GM19463 (cell line): ENCODE measurements around the gene DACH1.

Experiments used
- ATAC-seq: cut with Tn5 transposase; IDR thresholded peaks from one replicate; pipeline ENCODE4 v1.9.1; 2021; ENCODE audit warnings: mild to moderate bottlenecking, moderate library complexity; ENCODE audit not compliant: unreplicated experiment

The DACH1 gene

GRCh38 chr13:71830736-71831135 is 36.3 kb downstream of the DACH1 start:
- no peak for ATAC-seq

GRCh38 chr13:71830323-71830722 is 36.7 kb downstream of the DACH1 start:
- ATAC-seq: no peak

- no peak for ATAC-seq
Observed at GRCh38 chr13:71829547-71829946, 37.5 kb downstream of the DACH1 start.

GRCh38 chr13:71828564-71828963 is 38.4 kb downstream of the DACH1 start:
- ATAC-seq: no peak

GRCh38 chr13:71828117-71828516 is 38.9 kb downstream of the DACH1 start:
- no peak for ATAC-seq

- ATAC-seq: no peak
Observed at GRCh38 chr13:71827241-71827640, 39.8 kb downstream of the DACH1 start.

GRCh38 chr13:71820699-71821098 is 46.3 kb downstream of the DACH1 start:
- ATAC-seq: no peak

GRCh38 chr13:71817335-71817734 is 49.7 kb downstream of the DACH1 start:
- ATAC-seq: no peak

- ATAC-seq: no peak
Observed at GRCh38 chr13:71814806-71815360, 52.1 kb downstream of the DACH1 start.

- no peak for ATAC-seq
Observed at GRCh38 chr13:71813187-71813586, 53.8 kb downstream of the DACH1 start.

GRCh38 chr13:71811344-71811743 is 55.7 kb downstream of the DACH1 start:
- ATAC-seq: no peak

GRCh38 chr13:71808708-71809107 is 58.3 kb downstream of the DACH1 start:
- no peak for ATAC-seq

- ATAC-seq: no peak
Observed at GRCh38 chr13:71806886-71807285, 60.1 kb downstream of the DACH1 start.

- ATAC-seq: no peak
Observed at GRCh38 chr13:71803066-71803465, 63.9 kb downstream of the DACH1 start.

GRCh38 chr13:71801781-71802180 is 65.2 kb downstream of the DACH1 start:
- ATAC-seq: no peak

GRCh38 chr13:71801165-71801760 is 65.7 kb downstream of the DACH1 start:
- ATAC-seq: no peak

- no peak for ATAC-seq
Observed at GRCh38 chr13:71799324-71799723, 67.7 kb downstream of the DACH1 start.

- no peak for ATAC-seq
Observed at GRCh38 chr13:71798707-71799106, 68.3 kb downstream of the DACH1 start.

GRCh38 chr13:71797517-71797916 is 69.5 kb downstream of the DACH1 start:
- ATAC-seq: no peak

GRCh38 chr13:71789693-71790329 is 77.2 kb downstream of the DACH1 start:
- ATAC-seq: no peak

- ATAC-seq: no peak
Observed at GRCh38 chr13:71789037-71789436, 78.0 kb downstream of the DACH1 start.

GRCh38 chr13:71787414-71787813 is 79.6 kb downstream of the DACH1 start:
- no peak for ATAC-seq

GRCh38 chr13:71786875-71787274 is 80.1 kb downstream of the DACH1 start:
- ATAC-seq: no peak
